ENCODE data around the gene PPARA. TPM values are rescaled to one million over a fixed set of nuclear protein-coding genes. Genes with fewer than 3 reads are reported as not detected.

The PPARA gene
- total and polyA plus RNA-seq, 2 of the 4 experiments (the other 2 are of a cell fraction) = 3.1 to 7.0 TPM

DNA sequence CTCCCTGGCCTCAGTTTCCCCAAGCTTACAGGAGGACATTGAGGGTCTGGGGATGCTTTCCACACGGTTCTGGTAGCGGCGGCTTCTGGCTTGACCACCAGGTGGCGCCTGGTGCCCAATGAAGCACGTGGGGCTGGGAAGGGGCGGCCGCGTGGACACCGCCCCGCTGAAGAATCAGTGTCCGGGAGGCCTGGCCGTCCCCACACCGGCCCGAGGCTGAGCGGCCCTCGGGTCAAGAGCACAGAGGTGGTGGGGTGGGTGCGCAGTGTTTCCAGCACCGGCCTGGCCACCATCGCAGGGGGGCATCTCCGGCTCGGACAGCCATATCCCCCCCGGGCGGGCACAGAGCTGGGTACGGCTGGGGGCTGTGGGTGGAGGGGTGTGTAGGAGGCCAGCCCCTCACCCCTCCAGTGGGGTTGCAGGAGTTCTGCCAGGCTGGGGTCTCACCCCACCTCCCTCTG is 27.8 kb upstream of the PPARA start (continued):
- TF ChIP-seq ELK1 (IDR thresholded peaks at IDR 0.05; ENCODE audit: borderline replicate concordance, low read depth, low read length) = no peak

DNA sequence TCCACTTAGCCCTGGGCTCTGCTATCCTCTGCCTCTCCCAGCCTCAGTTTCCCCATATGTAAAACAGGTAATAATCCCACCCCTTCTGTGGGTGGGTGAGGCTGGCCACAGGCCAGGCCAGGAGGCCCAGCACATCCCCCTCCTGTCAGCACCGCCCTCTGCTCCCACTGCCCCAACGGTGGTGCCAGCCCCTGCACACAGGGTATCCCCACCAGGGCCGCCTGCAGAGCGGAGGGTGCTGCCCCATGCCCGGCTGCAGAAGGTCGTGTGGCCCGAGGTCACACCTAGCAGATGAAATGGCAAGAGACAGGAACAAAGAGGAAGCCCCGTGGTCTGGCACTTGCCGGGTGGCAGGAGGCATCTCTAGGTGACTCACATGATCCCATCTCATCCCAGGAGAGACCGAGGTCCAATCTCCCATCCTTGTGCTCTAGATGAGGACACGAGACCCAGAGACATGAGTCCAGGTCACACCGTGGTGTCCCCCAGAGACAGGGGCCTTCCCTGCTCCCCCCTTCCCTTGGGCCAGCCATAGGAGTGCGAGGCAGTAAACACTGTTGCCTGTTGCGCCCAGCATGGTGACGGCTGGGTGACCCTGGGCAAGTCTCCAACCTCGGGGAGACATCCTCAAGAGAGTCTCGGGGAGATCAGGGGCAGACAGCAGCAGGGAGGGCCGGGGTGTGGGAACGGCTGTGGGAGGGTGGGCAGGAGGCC is 27.2 kb upstream of the PPARA start:
- H4K91ac ChIP-seq (ENCODE audit: insufficient read depth, low read depth, low read length) = no peak overlapping the region
- H3K36me3 ChIP-seq (ENCODE audit: control insufficient read depth, insufficient read depth, low read length) = no peaks in the 10 kb centered on the region
- POLR2A ChIA-PET (ENCODE audit: unreplicated experiment) = interaction anchor here (1.3 kb wide), 1 partner anchor 212 kb away, joined by 6 read pairs; the partner anchor contains the start of gene TRMU
- no peaks in the 10 kb centered on the region; the same call in 1 of the 2 replicates for H3K9me1 ChIP-seq (ENCODE audit: insufficient read depth, low read length)
- peaks cover 8% of the 10 kb centered on the region for H3K4me1 ChIP-seq (ENCODE audit: control insufficient read depth, insufficient read depth, low read length)
- H3K79me1 ChIP-seq (ENCODE audit: low read depth in 1 of 2, low read length in 2 of 2) = no peaks in the 10 kb centered on the region
- no peak overlapping the region for H3K18ac ChIP-seq (ENCODE audit: low read depth, low read length)
- dilution Hi-C loops (cut with HindIII; ENCODE audit: low sequenced_read_pairs, unreplicated experiment) = no loop called here
- peak overlapping the region; percentile 21; the same call in 1 of the 2 replicates for H2AK5ac ChIP-seq (ENCODE audit: low read depth, low read length)
- WGBS, 2 experiments (ENCODE audit: extremely low coverage in 2 of 2, insufficient read length in 1 of 2) = 55% methylated on average over 9 of the region's 19 CpGs; no CpG with 5 or more reads in 1 of the 2 experiments
- intact Hi-C loops (cut with micrococcal nuclease) = loop anchor here (5.0 kb wide), 1 partner anchor 174 kb away; the partner anchor contains the start of gene GTSE1
- H3K27me3 ChIP-seq (ENCODE audit: control insufficient read depth, insufficient read depth, low read length) = no peaks in the 10 kb centered on the region
- no peak overlapping the region for H3K23ac ChIP-seq (ENCODE audit: low read depth, low read length)
- no peak overlapping the region for H2BK5ac ChIP-seq (ENCODE audit: low read depth, low read length, poor library complexity, severe bottlenecking)
- H3K4me2 ChIP-seq (ENCODE audit: low read depth, low read length) = no peak overlapping the region
- H4K20me1 ChIP-seq (ENCODE audit: insufficient read depth, low read length) = no peaks in the 10 kb centered on the region
- H2AFZ ChIP-seq (replicated peaks; ENCODE audit: low read length, poor library complexity) = peak overlapping the region; percentile 93
- H3K27ac ChIP-seq (ENCODE audit: insufficient read depth, low read length) = no peak overlapping the region
- H2AK9ac ChIP-seq (replicated peaks; ENCODE audit: low read depth, low read length, poor library complexity) = peak overlapping the region; percentile 94
- CTCF ChIA-PET = interaction anchor here (1.3 kb wide), 1 partner anchor 193 kb away, joined by 3 read pairs; no protein-coding TSS in a partner anchor
- H3K56ac ChIP-seq (ENCODE audit: extremely low read depth, insufficient read depth, low read length) = no peak overlapping the region
- DNase-seq (no peak), ATAC-seq (ENCODE audit: low read depth) (no peak)
- in situ Hi-C loops (cut with MboI; ENCODE audit: low sequenced_read_pairs) = loop anchor here (5.0 kb wide), 1 partner anchor 174 kb away; the partner anchor contains the start of gene GTSE1
- H4K8ac ChIP-seq (ENCODE audit: low read depth in 2 of 2, low read length in 2 of 2) = 0 out of 4 replicates have a peak overlapping the region, but pooled peaks of 1 of the 2 experiments have one; percentile 41
- H2BK120ac ChIP-seq (ENCODE audit: low read depth, low read length) = no peak overlapping the region
- no peak overlapping the region for H3K9ac ChIP-seq (ENCODE audit: low read depth, low read length)
- H3K4ac ChIP-seq (ENCODE audit: low read depth, low read length) = peak overlapping the region; percentile 27
- H3K4me3 ChIP-seq (ENCODE audit: insufficient read depth, low read depth, low read length) = no peak overlapping the region
- BruUV-seq (replicated peaks) = no TSS peak
- no peaks in the 10 kb centered on the region for H3K9me3 ChIP-seq (ENCODE audit: control insufficient read depth, insufficient read depth, low read length)
- H2BK20ac ChIP-seq (ENCODE audit: low read depth, low read length) = no peak overlapping the region
- H4K5ac ChIP-seq (ENCODE audit: low read depth, low read length) = no peak overlapping the region
- no peak overlapping the region for H3K14ac ChIP-seq (replicated peaks; ENCODE audit: low read depth, low read length)
- H2BK15ac ChIP-seq (ENCODE audit: low read depth, low read length) = no peak overlapping the region
- TF ChIP-seq MXI1 (IDR thresholded peaks at IDR 0.05; ENCODE audit: borderline replicate concordance, low read depth, low read length) (no peak), ELK1 (IDR thresholded peaks at IDR 0.05; ENCODE audit: borderline replicate concordance, low read depth, low read length) (no peak), FOS (IDR thresholded peaks at IDR 0.05; ENCODE audit: low read depth, low read length) (no peak), RAD21 (IDR thresholded peaks at IDR 0.05; ENCODE audit: low read length) (no peak), RFX5 (IDR thresholded peaks at IDR 0.05; ENCODE audit: low read depth, low read length) (no peak), MAZ (IDR thresholded peaks at IDR 0.05; ENCODE audit: borderline replicate concordance, low read depth, low read length) (no peak), BHLHE40 (IDR thresholded peaks at IDR 0.05; ENCODE audit: low read depth, low read length) (no peak), MAFK (IDR thresholded peaks at IDR 0.05; ENCODE audit: low read depth, low read length) (no peak), POLR2A (IDR thresholded peaks at IDR 0.05; ENCODE audit: low read depth, low read length) (no peak), CEBPB (IDR thresholded peaks at IDR 0.05; ENCODE audit: low read depth, low read length) (no peak)
- TF ChIP-seq, protein P1, sequence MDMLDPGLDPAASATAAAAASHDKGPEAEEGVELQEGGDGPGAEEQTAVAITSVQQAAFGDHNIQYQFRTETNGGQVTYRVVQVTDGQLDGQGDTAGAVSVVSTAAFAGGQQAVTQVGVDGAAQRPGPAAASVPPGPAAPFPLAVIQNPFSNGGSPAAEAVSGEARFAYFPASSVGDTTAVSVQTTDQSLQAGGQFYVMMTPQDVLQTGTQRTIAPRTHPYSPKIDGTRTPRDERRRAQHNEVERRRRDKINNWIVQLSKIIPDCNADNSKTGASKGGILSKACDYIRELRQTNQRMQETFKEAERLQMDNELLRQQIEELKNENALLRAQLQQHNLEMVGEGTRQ (IDR thresholded peaks at IDR 0.05; ENCODE audit: low read depth, low read length) = no peak

Data from IMR-90 (cell line).